ENCODE data around the gene RSU1.

Gene RSU1

DNA sequence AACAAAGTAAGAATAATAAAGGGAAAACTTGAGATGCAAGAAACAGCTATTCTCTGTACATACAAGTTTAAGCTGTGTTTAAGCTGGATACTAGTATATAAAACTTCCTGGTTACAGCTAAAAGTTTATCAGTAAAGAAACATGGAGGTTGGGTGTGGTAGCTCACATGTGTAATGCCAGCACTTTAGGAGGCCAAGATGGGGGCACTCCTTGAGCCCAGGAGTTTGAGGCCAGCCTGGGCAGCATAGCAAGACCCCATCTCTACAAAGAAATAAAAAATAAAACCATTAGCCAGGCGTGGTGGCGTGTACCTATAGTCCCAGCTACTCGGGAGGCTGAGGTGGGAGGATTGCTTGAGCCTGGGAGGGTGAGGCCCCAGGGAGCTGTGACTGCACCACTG lies 3.2 kb downstream of the RSU1 start (continued):
- TF ChIP-seq, protein P1, sequence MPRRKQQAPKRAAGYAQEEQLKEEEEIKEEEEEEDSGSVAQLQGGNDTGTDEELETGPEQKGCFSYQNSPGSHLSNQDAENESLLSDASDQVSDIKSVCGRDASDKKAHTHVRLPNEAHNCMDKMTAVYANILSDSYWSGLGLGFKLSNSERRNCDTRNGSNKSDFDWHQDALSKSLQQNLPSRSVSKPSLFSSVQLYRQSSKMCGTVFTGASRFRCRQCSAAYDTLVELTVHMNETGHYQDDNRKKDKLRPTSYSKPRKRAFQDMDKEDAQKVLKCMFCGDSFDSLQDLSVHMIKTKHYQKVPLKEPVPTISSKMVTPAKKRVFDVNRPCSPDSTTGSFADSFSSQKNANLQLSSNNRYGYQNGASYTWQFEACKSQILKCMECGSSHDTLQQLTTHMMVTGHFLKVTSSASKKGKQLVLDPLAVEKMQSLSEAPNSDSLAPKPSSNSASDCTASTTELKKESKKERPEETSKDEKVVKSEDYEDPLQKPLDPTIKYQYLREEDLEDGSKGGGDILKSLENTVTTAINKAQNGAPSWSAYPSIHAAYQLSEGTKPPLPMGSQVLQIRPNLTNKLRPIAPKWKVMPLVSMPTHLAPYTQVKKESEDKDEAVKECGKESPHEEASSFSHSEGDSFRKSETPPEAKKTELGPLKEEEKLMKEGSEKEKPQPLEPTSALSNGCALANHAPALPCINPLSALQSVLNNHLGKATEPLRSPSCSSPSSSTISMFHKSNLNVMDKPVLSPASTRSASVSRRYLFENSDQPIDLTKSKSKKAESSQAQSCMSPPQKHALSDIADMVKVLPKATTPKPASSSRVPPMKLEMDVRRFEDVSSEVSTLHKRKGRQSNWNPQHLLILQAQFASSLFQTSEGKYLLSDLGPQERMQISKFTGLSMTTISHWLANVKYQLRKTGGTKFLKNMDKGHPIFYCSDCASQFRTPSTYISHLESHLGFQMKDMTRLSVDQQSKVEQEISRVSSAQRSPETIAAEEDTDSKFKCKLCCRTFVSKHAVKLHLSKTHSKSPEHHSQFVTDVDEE (CRISPR knock-in tag; IDR thresholded peaks at IDR 0.05) = no peak
- TF ChIP-seq ZFP3 (CRISPR knock-in tag; IDR thresholded peaks at IDR 0.05) = no peak
- no peak for TF ChIP-seq TOX (CRISPR knock-in tag; IDR thresholded peaks at IDR 0.05; ENCODE audit: borderline replicate concordance)
- no peak for TF ChIP-seq ZNF8 (CRISPR knock-in tag; IDR thresholded peaks at IDR 0.05)
- no peak for TF ChIP-seq OSR1 (CRISPR knock-in tag; IDR thresholded peaks at IDR 0.05)
- TF ChIP-seq SNAI2 (CRISPR knock-in tag; IDR thresholded peaks at IDR 0.05) = no peak
- TF ChIP-seq ISL1 (CRISPR knock-in tag; IDR thresholded peaks at IDR 0.05) = no peak
- TF ChIP-seq RARB (CRISPR knock-in tag; IDR thresholded peaks at IDR 0.05) = no peak

DNA sequence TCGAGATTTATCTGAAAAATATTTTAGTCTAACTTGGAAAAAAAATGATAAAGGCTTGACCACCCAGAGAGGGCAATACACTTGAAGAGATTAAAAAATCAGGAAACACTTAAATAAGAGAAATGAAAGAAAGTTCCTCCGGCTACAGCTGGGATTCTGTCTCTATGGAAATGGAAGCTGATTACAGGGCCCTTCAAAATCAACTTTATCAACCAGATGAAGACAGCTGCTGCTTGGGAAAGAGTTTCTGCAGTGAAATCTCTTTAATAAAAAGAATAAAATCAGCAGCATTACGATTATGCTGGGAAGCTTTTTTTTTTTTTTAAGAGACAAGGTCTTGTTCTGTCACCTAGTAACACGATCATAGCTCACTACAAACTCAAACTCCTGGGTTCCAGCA lies 4.5 kb downstream of the RSU1 start:
- ATAC-seq = no peak
- TF ChIP-seq ESRRG (CRISPR knock-in tag; IDR thresholded peaks at IDR 0.05) = no peak
- no peak for TF ChIP-seq GLIS3 (CRISPR knock-in tag; IDR thresholded peaks at IDR 0.05)
- no peak for TF ChIP-seq ZC3H10 (CRISPR knock-in tag; IDR thresholded peaks at IDR 0.05)
- TF ChIP-seq SNAI2 (CRISPR knock-in tag; IDR thresholded peaks at IDR 0.05) = no peak
- TF ChIP-seq, protein P2, sequence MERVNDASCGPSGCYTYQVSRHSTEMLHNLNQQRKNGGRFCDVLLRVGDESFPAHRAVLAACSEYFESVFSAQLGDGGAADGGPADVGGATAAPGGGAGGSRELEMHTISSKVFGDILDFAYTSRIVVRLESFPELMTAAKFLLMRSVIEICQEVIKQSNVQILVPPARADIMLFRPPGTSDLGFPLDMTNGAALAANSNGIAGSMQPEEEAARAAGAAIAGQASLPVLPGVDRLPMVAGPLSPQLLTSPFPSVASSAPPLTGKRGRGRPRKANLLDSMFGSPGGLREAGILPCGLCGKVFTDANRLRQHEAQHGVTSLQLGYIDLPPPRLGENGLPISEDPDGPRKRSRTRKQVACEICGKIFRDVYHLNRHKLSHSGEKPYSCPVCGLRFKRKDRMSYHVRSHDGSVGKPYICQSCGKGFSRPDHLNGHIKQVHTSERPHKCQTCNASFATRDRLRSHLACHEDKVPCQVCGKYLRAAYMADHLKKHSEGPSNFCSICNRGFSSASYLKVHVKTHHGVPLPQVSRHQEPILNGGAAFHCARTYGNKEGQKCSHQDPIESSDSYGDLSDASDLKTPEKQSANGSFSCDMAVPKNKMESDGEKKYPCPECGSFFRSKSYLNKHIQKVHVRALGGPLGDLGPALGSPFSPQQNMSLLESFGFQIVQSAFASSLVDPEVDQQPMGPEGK (CRISPR knock-in tag; IDR thresholded peaks at IDR 0.05; ENCODE audit: borderline replicate concordance) = no peak
- TF ChIP-seq RARB (CRISPR knock-in tag; IDR thresholded peaks at IDR 0.05) = no peak
- no peak for TF ChIP-seq ZFP30 (CRISPR knock-in tag; IDR thresholded peaks at IDR 0.05)
- no peak for TF ChIP-seq TCF4 (CRISPR knock-in tag; IDR thresholded peaks at IDR 0.05; ENCODE audit: borderline replicate concordance)
- TF ChIP-seq ISL1 (CRISPR knock-in tag; IDR thresholded peaks at IDR 0.05) = no peak
- TF ChIP-seq CSDC2 (CRISPR knock-in tag; IDR thresholded peaks at IDR 0.05) = no peak
- TF ChIP-seq, protein P3, sequence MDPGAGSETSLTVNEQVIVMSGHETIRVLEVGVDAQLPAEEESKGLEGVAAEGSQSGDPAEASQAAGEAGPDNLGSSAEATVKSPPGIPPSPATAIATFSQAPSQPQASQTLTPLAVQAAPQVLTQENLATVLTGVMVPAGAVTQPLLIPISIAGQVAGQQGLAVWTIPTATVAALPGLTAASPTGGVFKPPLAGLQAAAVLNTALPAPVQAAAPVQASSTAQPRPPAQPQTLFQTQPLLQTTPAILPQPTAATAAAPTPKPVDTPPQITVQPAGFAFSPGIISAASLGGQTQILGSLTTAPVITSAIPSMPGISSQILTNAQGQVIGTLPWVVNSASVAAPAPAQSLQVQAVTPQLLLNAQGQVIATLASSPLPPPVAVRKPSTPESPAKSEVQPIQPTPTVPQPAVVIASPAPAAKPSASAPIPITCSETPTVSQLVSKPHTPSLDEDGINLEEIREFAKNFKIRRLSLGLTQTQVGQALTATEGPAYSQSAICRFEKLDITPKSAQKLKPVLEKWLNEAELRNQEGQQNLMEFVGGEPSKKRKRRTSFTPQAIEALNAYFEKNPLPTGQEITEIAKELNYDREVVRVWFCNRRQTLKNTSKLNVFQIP (CRISPR knock-in tag; IDR thresholded peaks at IDR 0.05; ENCODE audit: borderline replicate concordance, low read depth) = no peak

DNA sequence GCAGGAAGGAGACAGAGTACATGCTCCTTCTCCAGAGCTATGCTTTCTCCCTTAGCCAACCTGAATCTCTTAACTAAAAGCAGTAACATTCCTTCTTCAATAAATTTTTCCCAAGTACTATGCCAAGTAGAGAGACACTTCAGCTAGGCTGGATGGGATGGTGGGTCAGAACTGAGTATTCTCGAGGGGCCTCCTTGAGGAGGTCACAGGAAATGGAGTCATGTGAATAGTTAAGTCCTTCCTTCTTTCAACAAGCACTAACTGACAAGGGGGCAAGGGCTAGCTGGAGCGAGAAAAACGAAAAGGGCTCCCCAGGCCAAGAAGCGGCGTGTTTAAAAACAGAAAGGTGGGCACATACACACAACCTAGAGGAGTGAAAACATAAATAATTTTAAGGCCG lies 5.5 kb downstream of the RSU1 start:
- TF ChIP-seq, protein P4, sequence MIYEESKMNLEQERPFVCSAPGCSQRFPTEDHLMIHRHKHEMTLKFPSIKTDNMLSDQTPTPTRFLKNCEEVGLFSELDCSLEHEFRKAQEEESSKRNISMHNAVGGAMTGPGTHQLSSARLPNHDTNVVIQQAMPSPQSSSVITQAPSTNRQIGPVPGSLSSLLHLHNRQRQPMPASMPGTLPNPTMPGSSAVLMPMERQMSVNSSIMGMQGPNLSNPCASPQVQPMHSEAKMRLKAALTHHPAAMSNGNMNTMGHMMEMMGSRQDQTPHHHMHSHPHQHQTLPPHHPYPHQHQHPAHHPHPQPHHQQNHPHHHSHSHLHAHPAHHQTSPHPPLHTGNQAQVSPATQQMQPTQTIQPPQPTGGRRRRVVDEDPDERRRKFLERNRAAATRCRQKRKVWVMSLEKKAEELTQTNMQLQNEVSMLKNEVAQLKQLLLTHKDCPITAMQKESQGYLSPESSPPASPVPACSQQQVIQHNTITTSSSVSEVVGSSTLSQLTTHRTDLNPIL (CRISPR knock-in tag; IDR thresholded peaks at IDR 0.05; ENCODE audit: low read depth) = no peak
- no peak for TF ChIP-seq ZNF565 (CRISPR knock-in tag; conservative IDR thresholded peaks at IDR 0.05; ENCODE audit: low read depth)
- no peak for TF ChIP-seq OSR1 (CRISPR knock-in tag; IDR thresholded peaks at IDR 0.05)
- TF ChIP-seq, protein P2 (CRISPR knock-in tag; IDR thresholded peaks at IDR 0.05; ENCODE audit: borderline replicate concordance) = no peak
- TF ChIP-seq ARNTL (CRISPR knock-in tag; IDR thresholded peaks at IDR 0.05; ENCODE audit: borderline replicate concordance, low read depth) = no peak
- no peak for TF ChIP-seq CSDC2 (CRISPR knock-in tag; IDR thresholded peaks at IDR 0.05)
- TF ChIP-seq ZNF70 (CRISPR knock-in tag; IDR thresholded peaks at IDR 0.05) = no peak
- TF ChIP-seq, protein P5, sequence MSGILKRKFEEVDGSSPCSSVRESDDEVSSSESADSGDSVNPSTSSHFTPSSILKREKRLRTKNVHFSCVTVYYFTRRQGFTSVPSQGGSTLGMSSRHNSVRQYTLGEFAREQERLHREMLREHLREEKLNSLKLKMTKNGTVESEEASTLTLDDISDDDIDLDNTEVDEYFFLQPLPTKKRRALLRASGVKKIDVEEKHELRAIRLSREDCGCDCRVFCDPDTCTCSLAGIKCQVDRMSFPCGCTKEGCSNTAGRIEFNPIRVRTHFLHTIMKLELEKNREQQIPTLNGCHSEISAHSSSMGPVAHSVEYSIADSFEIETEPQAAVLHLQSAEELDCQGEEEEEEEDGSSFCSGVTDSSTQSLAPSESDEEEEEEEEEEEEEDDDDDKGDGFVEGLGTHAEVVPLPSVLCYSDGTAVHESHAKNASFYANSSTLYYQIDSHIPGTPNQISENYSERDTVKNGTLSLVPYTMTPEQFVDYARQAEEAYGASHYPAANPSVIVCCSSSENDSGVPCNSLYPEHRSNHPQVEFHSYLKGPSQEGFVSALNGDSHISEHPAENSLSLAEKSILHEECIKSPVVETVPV (CRISPR knock-in tag; IDR thresholded peaks at IDR 0.05) = no peak
- TF ChIP-seq, protein P1 (CRISPR knock-in tag; IDR thresholded peaks at IDR 0.05) = no peak
- no peak for TF ChIP-seq ISL1 (CRISPR knock-in tag; IDR thresholded peaks at IDR 0.05)
- no peak for TF ChIP-seq TOX (CRISPR knock-in tag; IDR thresholded peaks at IDR 0.05; ENCODE audit: borderline replicate concordance)
- TF ChIP-seq SNAI2 (CRISPR knock-in tag; IDR thresholded peaks at IDR 0.05) = no peak
- ATAC-seq = no peak
